ENCODE results near the gene TCF3.

DNA sequence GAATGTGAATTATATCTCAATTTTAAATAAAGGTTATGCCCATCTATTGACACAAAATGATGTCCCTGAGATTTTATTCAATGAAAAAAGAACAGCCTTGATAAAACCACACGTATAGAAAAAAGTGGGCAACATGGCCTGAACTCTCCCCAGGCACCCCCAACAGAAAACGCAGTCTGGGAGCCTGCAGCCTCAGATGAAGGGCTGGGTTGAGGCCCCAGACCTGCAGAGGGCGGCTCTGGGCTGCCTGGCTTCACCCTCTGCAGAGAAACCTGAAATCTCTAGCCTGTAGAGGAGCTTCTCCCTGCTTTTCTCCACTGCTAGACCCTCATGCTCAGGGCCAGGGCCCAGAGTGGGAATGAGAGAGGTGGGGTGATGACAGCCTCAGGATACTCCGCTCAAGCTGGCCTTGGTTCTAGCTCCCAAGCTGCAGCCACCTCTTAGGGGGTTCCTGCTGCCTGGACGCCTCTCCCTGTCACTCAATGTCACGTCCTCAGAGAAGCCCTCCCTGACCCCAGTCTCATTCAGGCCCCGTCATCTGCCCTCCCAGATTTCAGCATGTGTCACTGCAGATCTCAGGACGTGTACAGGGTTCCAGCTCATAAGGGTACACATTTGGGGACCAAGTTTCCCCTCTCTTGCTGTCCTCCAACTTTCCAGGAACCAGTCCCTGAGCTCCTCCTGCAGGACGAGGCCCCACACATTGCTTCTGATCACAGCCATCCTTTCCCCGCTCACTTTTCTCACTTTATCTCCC lies 61.6 kb downstream of the TCF3 start:
- TF ChIP-seq, protein P1, sequence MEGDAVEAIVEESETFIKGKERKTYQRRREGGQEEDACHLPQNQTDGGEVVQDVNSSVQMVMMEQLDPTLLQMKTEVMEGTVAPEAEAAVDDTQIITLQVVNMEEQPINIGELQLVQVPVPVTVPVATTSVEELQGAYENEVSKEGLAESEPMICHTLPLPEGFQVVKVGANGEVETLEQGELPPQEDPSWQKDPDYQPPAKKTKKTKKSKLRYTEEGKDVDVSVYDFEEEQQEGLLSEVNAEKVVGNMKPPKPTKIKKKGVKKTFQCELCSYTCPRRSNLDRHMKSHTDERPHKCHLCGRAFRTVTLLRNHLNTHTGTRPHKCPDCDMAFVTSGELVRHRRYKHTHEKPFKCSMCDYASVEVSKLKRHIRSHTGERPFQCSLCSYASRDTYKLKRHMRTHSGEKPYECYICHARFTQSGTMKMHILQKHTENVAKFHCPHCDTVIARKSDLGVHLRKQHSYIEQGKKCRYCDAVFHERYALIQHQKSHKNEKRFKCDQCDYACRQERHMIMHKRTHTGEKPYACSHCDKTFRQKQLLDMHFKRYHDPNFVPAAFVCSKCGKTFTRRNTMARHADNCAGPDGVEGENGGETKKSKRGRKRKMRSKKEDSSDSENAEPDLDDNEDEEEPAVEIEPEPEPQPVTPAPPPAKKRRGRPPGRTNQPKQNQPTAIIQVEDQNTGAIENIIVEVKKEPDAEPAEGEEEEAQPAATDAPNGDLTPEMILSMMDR (IDR thresholded peaks at IDR 0.05), result no peak
- TF ChIP-seq EP300 (IDR thresholded peaks at IDR 0.05), result no peak
- no peak for TF ChIP-seq POLR2A (IDR thresholded peaks at IDR 0.05)

Measured in tibial nerve (tissue), 4 donors.